ENCODE results near the gene TAOK3.

TAOK3 gene

GRCh38 chr12:118183155-118183554, 189.6 kb downstream of the TAOK3 start:
- TF ChIP-seq CTCF (conservative IDR thresholded peaks at IDR 0.05; ENCODE audit: low read depth, low read length) = no peak
- no peak overlapping the region for H3K4me3 ChIP-seq (ENCODE audit: low read depth, low read length)
- no peak for DNase-seq (ENCODE audit: low read depth)

GRCh38 chr12:118175823-118176447, 196.8 kb downstream of the TAOK3 start:
- H3K4me3 ChIP-seq (ENCODE audit: low read depth, low read length) = no peak overlapping the region
- no peak for DNase-seq (ENCODE audit: low read depth)
- no peak for TF ChIP-seq CTCF (conservative IDR thresholded peaks at IDR 0.05; ENCODE audit: low read depth, low read length)

DNA sequence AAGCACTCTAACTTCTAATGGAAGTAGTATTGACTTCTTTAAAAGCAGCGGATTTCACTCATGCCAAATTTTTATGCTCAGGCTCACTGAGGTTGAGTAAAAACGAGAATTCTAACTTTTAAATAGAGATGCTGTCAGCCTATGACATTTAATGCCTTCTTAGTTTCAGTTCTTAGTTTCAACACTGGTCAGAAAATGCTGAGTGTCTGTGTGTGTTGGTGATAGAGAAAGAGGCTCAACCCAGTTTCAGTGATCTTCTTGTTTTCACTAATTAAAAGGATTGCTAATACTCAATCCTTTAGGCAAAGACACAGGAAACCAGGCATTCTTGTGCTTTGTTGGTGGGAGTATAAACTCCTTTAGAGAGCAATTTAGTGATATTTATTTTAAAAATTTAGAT, 205.8 kb downstream of the TAOK3 start:
- no peak for DNase-seq (ENCODE audit: low read depth)
- TF ChIP-seq CTCF (conservative IDR thresholded peaks at IDR 0.05; ENCODE audit: low read depth, low read length) = no peak
- H3K4me3 ChIP-seq (ENCODE audit: low read depth, low read length) = no peak overlapping the region

GRCh38 chr12:118164798-118165486, 207.8 kb downstream of the TAOK3 start:
- peak; percentile 86 for TF ChIP-seq CTCF (conservative IDR thresholded peaks at IDR 0.05; ENCODE audit: low read depth, low read length)
- DNase-seq (ENCODE audit: low read depth) = peak; percentile 69
- no peak overlapping the region for H3K4me3 ChIP-seq (ENCODE audit: low read depth, low read length)

- TF ChIP-seq CTCF (conservative IDR thresholded peaks at IDR 0.05; ENCODE audit: low read depth, low read length) = no peak
- no peak for DNase-seq (ENCODE audit: low read depth)
These were observed 212.2 kb downstream of the TAOK3 start for GRCh38 chr12:118160536-118160935.

DNA sequence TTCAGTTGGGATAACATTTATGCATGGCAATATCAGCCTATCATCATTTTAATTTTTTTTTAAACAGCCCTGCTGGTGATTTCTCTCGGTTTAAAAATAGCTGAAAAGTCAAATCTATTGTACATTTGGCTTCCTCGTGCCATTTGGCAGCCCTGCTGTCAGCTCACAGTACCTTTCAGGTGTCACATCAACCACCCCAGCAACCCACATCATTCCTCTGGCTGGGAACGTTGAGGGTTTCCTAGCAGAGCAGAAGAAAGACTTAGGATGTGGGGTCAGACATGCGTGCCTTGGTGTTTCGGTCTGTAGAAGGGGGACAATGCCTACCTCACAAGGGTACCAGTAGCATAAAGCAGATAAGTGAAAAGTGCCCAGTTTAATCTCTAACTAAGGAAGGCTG, 221.0 kb downstream of the TAOK3 start:
- no peak overlapping the region for H3K4me3 ChIP-seq (ENCODE audit: low read depth, low read length)
- no peak for DNase-seq (ENCODE audit: low read depth)
- no peak for TF ChIP-seq CTCF (conservative IDR thresholded peaks at IDR 0.05; ENCODE audit: low read depth, low read length)

More at GRCh38 chr12:118160536-118160935, 212.2 kb downstream of the TAOK3 start:
- no peak overlapping the region for H3K4me3 ChIP-seq (ENCODE audit: low read depth, low read length)

GRCh38 chr12:118150625-118151024, 222.1 kb downstream of the TAOK3 start:
- no peak for DNase-seq (ENCODE audit: low read depth)
- no peak overlapping the region for H3K4me3 ChIP-seq (ENCODE audit: low read depth, low read length)
- TF ChIP-seq CTCF (conservative IDR thresholded peaks at IDR 0.05; ENCODE audit: low read depth, low read length) = no peak

All from choroid plexus epithelial cell (primary cell).